ENCODE data around the gene AQP2. TPM values are rescaled to one million over a fixed set of nuclear protein-coding genes. Genes with fewer than 3 reads are reported as not detected.

The AQP2 gene
- total RNA-seq, 2 donors from 2014 or later: not detected

- H3K27me3 ChIP-seq: peaks cover 13% of the 10 kb centered on the region
- H3K36me3 ChIP-seq: no peaks in the 10 kb centered on the region
- no peak for DNase-seq
- H3K9ac ChIP-seq (ENCODE audit: low read depth in 2 of 2, low read length in 2 of 2): no peak overlapping the region
- intact Hi-C loops (cut with DNase I): no loop called here
- no peaks in the 10 kb centered on the region for H3K9me3 ChIP-seq
- no peak overlapping the region for H3K27ac ChIP-seq
- no peaks in the 10 kb centered on the region for H3K4me1 ChIP-seq
- TF ChIP-seq CTCF (IDR thresholded peaks at IDR 0.05): no peak
- H3K4me3 ChIP-seq: no peak overlapping the region
Measured at GRCh38 chr12:49952391-49953055, 2.0 kb downstream of the AQP2 start.

- intact Hi-C loops (cut with DNase I): no loop called here
- Histone ChIP-seq H3K9me3 (no peaks in the 10 kb centered on the region), H3K27me3 (peaks cover 13% of the 10 kb centered on the region), H3K36me3 (no peaks in the 10 kb centered on the region), H3K9ac (ENCODE audit: low read depth in 2 of 2, low read length in 2 of 2) (no peak overlapping the region), H3K4me1 (no peaks in the 10 kb centered on the region), H3K4me3 (no peak overlapping the region), H3K27ac (no peak overlapping the region)
- no peak for DNase-seq
- no peak for TF ChIP-seq CTCF (IDR thresholded peaks at IDR 0.05)
Measured at GRCh38 chr12:49953151-49953550, 2.6 kb downstream of the AQP2 start.

- intact Hi-C loops (cut with DNase I): no loop called here
- Histone ChIP-seq H3K36me3 (no peaks in the 10 kb centered on the region), H3K9me3 (no peaks in the 10 kb centered on the region), H3K27me3 (peaks cover 13% of the 10 kb centered on the region), H3K9ac (ENCODE audit: low read depth in 2 of 2, low read length in 2 of 2) (no peak overlapping the region), H3K4me3 (no peak overlapping the region), H3K4me1 (no peaks in the 10 kb centered on the region), H3K27ac (no peak overlapping the region)
- DNase-seq: no peak
- TF ChIP-seq CTCF (IDR thresholded peaks at IDR 0.05): no peak
Measured at GRCh38 chr12:49953961-49954846, 3.7 kb downstream of the AQP2 start.

GRCh38 chr12:49954863-49955830 lies 4.6 kb downstream of the AQP2 start:
- intact Hi-C loops (cut with DNase I): no loop called here
- no peaks in the 10 kb centered on the region for H3K4me1 ChIP-seq
- no peak for TF ChIP-seq CTCF (IDR thresholded peaks at IDR 0.05)
- H3K9me3 ChIP-seq: no peaks in the 10 kb centered on the region
- DNase-seq: no peak
- no peak overlapping the region for H3K4me3 ChIP-seq
- H3K36me3 ChIP-seq: no peaks in the 10 kb centered on the region
- no peak overlapping the region for H3K27ac ChIP-seq
- H3K9ac ChIP-seq (ENCODE audit: low read depth in 2 of 2, low read length in 2 of 2): no peak overlapping the region
- peaks cover 17% of the 10 kb centered on the region for H3K27me3 ChIP-seq
